Stimulated activated effector memory CD8-positive, alpha-beta T cell treated with anti-CD3 and anti-CD28 coated beads, Interleukin-12 subunit alpha, Interleukin-12 subunit beta, amount 100 ng/mL, for 72 hours (primary cell): ENCODE results near the gene RPL13.
"Not testable (repeated sequence)": the region's sequence is repeated elsewhere in the genome, so short reads cannot be mapped to it uniquely, and the experiment has no call there.

Experiments used
- ATAC-seq: fragments of 150-1000 bp; cut with Tn5 transposase; 2 replicates; pipeline ENCODE4 v1.10.0; 2021
- DNase-seq, 2 donors: peaks; one replicate each; pipeline ENCODE4 v3.0.0; 2021 to 2022; ENCODE audit warnings: low spot score in 2 of 2
- H3K27ac Mint-ChIP-seq: one replicate; pipeline ENCODE4 v1.8.0; 2022; ENCODE audit warnings: mild to moderate bottlenecking, mixed read lengths
- H3K36me3 Mint-ChIP-seq: one replicate; pipeline ENCODE4 v1.8.0; 2022; ENCODE audit warnings: mild to moderate bottlenecking, mixed read lengths
- H3K4me1 Mint-ChIP-seq: one replicate; pipeline ENCODE4 v1.8.0; 2022; ENCODE audit warnings: mixed read lengths
- H3K4me3 Mint-ChIP-seq: one replicate; pipeline ENCODE4 v1.8.0; 2022; ENCODE audit warnings: mild to moderate bottlenecking, mixed read lengths
- H3K9me3 Mint-ChIP-seq: one replicate; pipeline ENCODE4 v1.8.0; 2022; ENCODE audit warnings: mixed read lengths

The RPL13 gene

GRCh38 chr16:89564476-89565255, 4.2 kb downstream of the RPL13 start:
- H3K27ac Mint-ChIP-seq: peak overlapping the region; percentile 61
- H3K36me3 Mint-ChIP-seq: peaks cover 65% of the 10 kb centered on the region
- H3K4me1 Mint-ChIP-seq: peaks cover 46% of the 10 kb centered on the region
- H3K9me3 Mint-ChIP-seq: no peaks in the 10 kb centered on the region
- H3K4me3 Mint-ChIP-seq: peak overlapping the region; percentile 96
- no peak for DNase-seq
- ATAC-seq: no peak

- H3K27ac Mint-ChIP-seq: peak overlapping the region; percentile 61
- H3K4me3 Mint-ChIP-seq: peak overlapping the region; percentile 96
- DNase-seq (no peak), ATAC-seq (no peak)
- H3K9me3 Mint-ChIP-seq: no peaks in the 10 kb centered on the region
- H3K4me1 Mint-ChIP-seq: peaks cover 43% of the 10 kb centered on the region
- H3K36me3 Mint-ChIP-seq: peaks cover 60% of the 10 kb centered on the region
Measured at GRCh38 chr16:89565256-89565505, 4.7 kb downstream of the RPL13 start.

DNA sequence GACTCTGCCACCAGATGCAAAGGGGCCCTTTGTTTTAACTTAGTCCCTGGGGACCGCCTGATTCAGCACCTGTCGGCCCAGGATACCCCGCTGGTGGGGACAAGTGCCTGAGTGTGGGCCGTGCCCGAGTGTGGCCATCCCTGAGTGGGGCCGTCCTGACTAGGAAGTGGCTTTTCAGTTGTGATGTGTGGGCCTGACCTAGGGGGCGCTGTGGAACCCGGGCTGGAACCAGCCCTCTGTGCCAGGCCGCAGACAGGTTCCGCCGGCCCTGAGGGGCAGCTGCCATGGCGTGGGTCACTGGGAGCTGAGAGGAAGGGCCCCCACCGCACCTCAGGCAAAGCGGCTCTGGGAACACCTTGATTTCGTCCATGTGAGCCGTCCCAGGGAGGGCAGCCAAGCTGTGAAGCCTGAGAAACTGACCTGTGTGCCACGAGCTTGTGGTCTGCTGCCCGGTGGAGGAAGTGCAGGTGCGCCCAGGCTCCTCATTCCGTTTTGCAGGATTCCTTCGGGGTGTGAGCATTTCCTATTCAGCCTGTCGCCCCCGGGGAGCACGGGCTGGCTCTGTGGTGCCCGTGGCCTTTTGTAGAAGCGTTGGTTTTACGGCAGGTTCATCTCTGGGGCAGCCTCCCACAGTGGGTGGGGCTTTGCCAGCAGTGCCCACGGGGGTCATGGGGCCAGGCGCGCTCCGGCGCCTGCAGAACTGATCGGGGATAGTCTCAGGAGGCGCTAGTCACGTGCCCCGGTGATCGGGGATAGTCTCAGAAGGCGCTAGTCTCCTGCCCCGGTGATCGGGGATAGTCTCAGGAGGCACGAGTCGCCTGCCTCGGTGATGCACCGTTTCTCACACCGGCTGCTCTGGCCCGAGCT, 5.3 kb downstream of the RPL13 start:
- Mint-ChIP-seq H3K27ac (peak overlapping the region; percentile 61), H3K4me1 (peaks cover 43% of the 10 kb centered on the region), H3K4me3 (peak overlapping the region; percentile 96), H3K36me3 (peaks cover 55% of the 10 kb centered on the region), H3K9me3 (no peaks in the 10 kb centered on the region)
- peak; percentile 55 to 85 for DNase-seq
- peak; percentile 47 for ATAC-seq

- H3K9me3 Mint-ChIP-seq: no peaks in the 10 kb centered on the region
- peaks cover 38% of the 10 kb centered on the region for H3K4me1 Mint-ChIP-seq
- H3K27ac Mint-ChIP-seq: peak overlapping the region; percentile 26
- no peak for ATAC-seq
- H3K4me3 Mint-ChIP-seq: no peak overlapping the region
- no peak for DNase-seq
- peaks cover 33% of the 10 kb centered on the region for H3K36me3 Mint-ChIP-seq
Measured at GRCh38 chr16:89567656-89568594, 7.4 kb downstream of the RPL13 start.

DNA sequence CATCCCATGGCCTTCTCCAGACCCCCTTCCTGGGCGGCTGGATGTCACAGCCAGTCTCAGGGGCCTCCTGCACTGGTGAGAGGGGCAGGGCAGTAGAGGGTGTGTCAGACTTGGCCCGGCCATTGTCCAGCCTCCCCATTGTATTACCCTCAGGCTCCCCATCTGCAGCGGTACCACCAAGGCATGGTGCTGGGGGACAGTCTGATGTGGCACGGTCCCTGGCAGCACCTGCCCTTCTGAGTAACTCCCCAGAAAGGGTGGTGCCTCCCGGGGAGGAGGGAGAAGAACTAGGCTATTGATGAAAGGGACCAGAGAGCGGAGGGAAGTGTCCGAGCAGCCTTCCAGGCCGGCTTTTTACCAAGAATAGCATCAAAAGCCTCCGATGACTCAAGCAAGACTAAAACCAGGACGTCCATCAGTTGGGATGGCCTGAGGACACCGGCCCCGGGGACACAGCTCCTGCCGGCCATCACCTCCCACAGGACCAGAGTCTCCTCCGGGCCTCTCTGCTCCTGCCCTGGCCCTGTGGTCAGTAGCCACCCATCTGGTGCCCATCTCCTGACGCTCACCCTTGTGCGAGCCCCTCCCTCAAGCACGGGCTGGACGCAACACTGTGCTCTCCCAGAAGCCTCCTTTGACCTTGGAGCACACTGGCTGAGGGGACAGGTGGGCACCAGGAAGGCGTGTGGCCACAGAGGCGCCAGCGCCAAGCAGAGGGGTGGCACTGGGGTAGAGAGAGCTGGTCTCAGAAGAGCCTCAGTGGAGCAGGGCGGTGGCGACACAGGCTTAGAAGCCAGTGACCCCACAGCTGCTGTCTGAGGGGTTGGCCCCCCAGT, 9.2 kb downstream of the RPL13 start:
- Mint-ChIP-seq H3K4me3 (no peak overlapping the region), H3K4me1 (peaks cover 27% of the 10 kb centered on the region), H3K36me3 (peaks cover 15% of the 10 kb centered on the region), H3K9me3 (no peaks in the 10 kb centered on the region), H3K27ac (peak overlapping the region; percentile 37)
- ATAC-seq (no peak), DNase-seq (no peak)

DNA sequence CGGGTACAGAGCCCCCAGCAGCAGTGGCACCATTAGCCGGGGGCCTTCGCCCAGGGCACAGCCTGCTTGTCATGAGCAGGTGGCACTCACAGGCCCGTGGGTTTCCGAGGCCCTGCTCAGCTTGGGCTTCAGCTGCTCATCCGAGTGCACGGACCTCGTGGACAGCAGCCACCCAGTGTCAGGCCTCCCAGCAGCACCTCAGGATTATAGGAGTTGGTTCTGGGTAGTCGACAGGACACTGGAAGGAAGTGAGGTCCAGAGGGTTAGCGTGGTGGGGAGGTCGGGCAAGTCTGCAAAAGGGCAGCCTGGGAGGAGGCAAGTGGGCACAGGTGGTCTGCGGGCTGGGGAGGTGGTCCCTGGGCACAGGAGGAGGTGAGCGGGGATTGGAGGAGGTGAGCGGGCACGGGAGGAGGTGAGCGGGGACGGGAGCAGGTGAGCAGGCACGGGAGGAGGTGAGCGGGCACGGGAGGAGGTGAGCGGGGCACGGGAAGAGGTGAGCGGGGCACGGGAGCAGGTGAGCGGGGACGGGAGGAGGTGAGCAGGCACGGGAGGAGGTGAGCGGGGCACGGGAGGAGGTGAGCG, 10.0 kb downstream of the RPL13 start:
- ATAC-seq (no peak), DNase-seq (no peak)
- Mint-ChIP-seq H3K9me3 (no peaks in the 10 kb centered on the region), H3K27ac (peak overlapping the region; percentile 37), H3K4me3 (no peak overlapping the region), H3K4me1 (peaks cover 20% of the 10 kb centered on the region), H3K36me3 (peaks cover 8% of the 10 kb centered on the region)

DNA sequence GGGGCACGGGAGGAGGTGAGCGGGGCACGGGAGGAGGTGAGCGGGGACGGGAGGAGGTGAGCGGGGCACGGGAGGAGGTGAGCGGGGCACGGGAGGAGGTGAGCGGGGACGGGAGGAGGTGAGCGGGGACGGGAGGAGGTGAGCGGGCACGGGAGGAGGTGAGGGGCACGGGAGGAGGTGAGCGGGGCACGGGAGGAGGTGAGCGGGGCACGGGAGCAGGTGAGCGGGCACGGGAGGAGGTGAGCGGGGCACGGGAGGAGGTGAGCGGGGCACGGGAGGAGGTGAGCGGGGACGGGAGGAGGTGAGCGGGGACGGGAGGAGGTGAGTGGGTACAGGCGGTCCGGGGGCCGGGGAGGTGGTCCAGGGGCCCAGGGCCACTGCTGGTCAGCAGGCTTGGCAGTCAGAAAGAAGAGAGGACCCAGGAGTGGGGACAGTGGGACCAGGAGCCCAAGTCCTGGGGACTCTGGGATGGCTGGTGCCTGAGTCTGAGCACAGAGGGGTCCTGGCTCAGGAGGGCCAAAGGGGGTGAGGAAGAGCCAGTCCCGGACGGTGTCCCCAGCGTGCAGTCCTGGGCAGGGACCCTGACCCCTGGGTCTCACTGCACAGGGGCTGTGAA, 10.6 kb downstream of the RPL13 start:
- H3K9me3 Mint-ChIP-seq, H3K36me3 Mint-ChIP-seq, H3K27ac Mint-ChIP-seq, ATAC-seq, H3K4me3 Mint-ChIP-seq, DNase-seq: not testable (repeated sequence)
- peaks cover 13% of the 10 kb centered on the region for H3K4me1 Mint-ChIP-seq

- Mint-ChIP-seq H3K4me1 (peaks cover 8% of the 10 kb centered on the region), H3K9me3 (no peaks in the 10 kb centered on the region), H3K4me3 (no peak overlapping the region), H3K27ac (peak overlapping the region; percentile 40), H3K36me3 (no peaks in the 10 kb centered on the region)
- ATAC-seq (no peak), DNase-seq (no peak)
Measured at GRCh38 chr16:89571636-89572035, 11.2 kb downstream of the RPL13 start.

- Mint-ChIP-seq H3K4me3 (no peak overlapping the region), H3K36me3 (no peaks in the 10 kb centered on the region), H3K9me3 (no peaks in the 10 kb centered on the region), H3K4me1 (peaks cover 8% of the 10 kb centered on the region), H3K27ac (peak overlapping the region; percentile 40)
- ATAC-seq: no peak
- no peak for DNase-seq
Measured at GRCh38 chr16:89572073-89572484, 11.6 kb downstream of the RPL13 start.

GRCh38 chr16:89572485-89573205, 12.2 kb downstream of the RPL13 start:
- no peak overlapping the region for H3K4me3 Mint-ChIP-seq
- H3K27ac Mint-ChIP-seq: peak overlapping the region; percentile 64
- no peaks in the 10 kb centered on the region for H3K36me3 Mint-ChIP-seq
- H3K9me3 Mint-ChIP-seq: no peaks in the 10 kb centered on the region
- H3K4me1 Mint-ChIP-seq: peaks cover 8% of the 10 kb centered on the region
- ATAC-seq (no peak), DNase-seq (no peak)

DNA sequence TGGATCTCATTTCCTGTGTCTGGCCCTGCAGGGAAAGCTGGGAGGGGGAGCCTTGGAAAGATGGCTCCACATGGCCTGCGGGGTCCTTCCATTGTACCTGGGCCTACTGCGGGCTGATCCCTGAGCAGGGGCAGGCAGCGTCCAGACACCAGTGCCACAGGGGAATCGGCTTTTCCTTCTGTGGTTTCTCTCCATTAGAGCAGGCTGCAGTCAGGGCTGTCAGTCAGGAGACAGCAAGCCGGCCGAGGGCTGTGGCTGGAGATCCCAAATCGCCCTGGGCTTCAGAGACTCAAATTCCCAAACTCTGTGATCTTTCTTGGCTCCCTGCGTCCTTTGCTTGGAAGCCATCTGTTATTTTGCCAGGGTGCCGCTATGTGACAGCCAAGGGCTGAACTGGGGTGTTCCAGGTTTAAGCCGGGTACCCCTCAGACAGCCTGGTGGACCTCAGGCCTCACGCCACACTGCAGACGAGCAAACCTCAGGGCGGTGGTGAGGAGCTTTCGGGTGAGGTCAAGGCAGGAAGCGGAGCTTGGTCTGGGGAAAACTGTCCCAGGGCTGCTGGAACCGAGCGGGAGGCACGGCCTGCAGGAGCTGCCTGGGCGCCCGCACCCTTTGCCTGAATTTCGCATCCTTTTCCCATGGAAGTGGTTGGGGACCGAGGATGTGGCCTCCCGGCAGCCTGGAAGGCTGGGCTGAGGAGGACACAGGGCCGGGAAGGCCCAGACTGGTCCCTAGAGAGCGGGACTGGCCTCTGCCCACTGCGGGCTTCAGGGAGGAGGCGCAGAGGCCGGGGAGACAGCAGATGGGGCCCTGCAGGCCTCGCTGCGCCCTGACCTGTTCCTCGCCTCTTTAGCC, 13.6 kb downstream of the RPL13 start:
- no peaks in the 10 kb centered on the region for H3K9me3 Mint-ChIP-seq
- H3K36me3 Mint-ChIP-seq: no peaks in the 10 kb centered on the region
- no peak overlapping the region for H3K27ac Mint-ChIP-seq
- DNase-seq (no peak), ATAC-seq (no peak)
- H3K4me1 Mint-ChIP-seq: peaks cover 8% of the 10 kb centered on the region
- H3K4me3 Mint-ChIP-seq: peak overlapping the region; percentile 60

GRCh38 chr16:89574681-89575246, 14.3 kb downstream of the RPL13 start:
- Mint-ChIP-seq H3K9me3 (no peaks in the 10 kb centered on the region), H3K36me3 (no peaks in the 10 kb centered on the region), H3K27ac (no peak overlapping the region), H3K4me1 (peaks cover 8% of the 10 kb centered on the region), H3K4me3 (peak overlapping the region; percentile 60)
- DNase-seq: peak; percentile 61 to 80
- ATAC-seq: peak; percentile 85
